ENCODE measurements around the gene LAMA5.
A peak's percentile ranks its signal among the peaks of the same experiment; 100 is the strongest.

The LAMA5 gene

DNA sequence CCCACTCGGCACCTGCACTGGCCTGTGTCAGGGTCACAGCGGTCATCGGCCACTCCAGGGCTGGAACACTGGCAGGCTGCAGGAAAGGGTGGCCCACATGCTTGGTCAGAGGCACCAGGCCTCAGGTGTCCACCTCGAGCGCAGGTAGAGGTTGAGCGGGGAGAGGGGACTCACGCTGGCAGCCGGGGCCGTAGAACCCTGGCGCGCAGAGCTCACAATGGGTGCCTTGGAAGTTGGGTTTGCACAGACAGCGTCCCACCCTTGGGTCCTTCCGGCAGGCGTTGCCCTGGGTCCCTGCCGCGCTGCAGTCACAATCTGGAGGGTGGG, 28.9 kb downstream of the LAMA5 start:
- Histone ChIP-seq H3K4me3 (ENCODE audit: insufficient read depth, low read length, poor library complexity, severe bottlenecking) (no peak overlapping the region), H3K9ac (ENCODE audit: low read length) (no peak overlapping the region), H4K20me1 (ENCODE audit: low read depth, low read length) (no peaks in the 10 kb centered on the region), H3K4me2 (ENCODE audit: low read depth, low read length, poor library complexity, severe bottlenecking) (no peak overlapping the region), H3K27me3 (ENCODE audit: low read length) (no peaks in the 10 kb centered on the region), H3K79me2 (ENCODE audit: insufficient read depth, low read length) (no peaks in the 10 kb centered on the region), H2AFZ (ENCODE audit: low read depth, low read length, severe bottlenecking) (no peak overlapping the region), H3K9me2 (replicated peaks; ENCODE audit: insufficient read depth, low read length) (no peaks in the 10 kb centered on the region), H3F3A (ENCODE audit: insufficient read depth) (peaks cover 18% of the 10 kb centered on the region), H3K9me3 (ENCODE audit: insufficient read depth, low read length) (peaks cover 6% of the 10 kb centered on the region; the same call in 1 of the 2 replicates), H3K27ac (ENCODE audit: low read depth, low read length) (peak overlapping the region; percentile 77), H3K36me3 (ENCODE audit: low read length) (no peaks in the 10 kb centered on the region)
- TF ChIP-seq, protein P1, sequence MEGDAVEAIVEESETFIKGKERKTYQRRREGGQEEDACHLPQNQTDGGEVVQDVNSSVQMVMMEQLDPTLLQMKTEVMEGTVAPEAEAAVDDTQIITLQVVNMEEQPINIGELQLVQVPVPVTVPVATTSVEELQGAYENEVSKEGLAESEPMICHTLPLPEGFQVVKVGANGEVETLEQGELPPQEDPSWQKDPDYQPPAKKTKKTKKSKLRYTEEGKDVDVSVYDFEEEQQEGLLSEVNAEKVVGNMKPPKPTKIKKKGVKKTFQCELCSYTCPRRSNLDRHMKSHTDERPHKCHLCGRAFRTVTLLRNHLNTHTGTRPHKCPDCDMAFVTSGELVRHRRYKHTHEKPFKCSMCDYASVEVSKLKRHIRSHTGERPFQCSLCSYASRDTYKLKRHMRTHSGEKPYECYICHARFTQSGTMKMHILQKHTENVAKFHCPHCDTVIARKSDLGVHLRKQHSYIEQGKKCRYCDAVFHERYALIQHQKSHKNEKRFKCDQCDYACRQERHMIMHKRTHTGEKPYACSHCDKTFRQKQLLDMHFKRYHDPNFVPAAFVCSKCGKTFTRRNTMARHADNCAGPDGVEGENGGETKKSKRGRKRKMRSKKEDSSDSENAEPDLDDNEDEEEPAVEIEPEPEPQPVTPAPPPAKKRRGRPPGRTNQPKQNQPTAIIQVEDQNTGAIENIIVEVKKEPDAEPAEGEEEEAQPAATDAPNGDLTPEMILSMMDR (IDR thresholded peaks at IDR 0.05; ENCODE audit: insufficient read depth, low read length, poor library complexity, severe bottlenecking), result no peak
- TF ChIP-seq EZH2phosphoT487 (conservative IDR thresholded peaks at IDR 0.05; ENCODE audit: low read length), result no peak

DNA sequence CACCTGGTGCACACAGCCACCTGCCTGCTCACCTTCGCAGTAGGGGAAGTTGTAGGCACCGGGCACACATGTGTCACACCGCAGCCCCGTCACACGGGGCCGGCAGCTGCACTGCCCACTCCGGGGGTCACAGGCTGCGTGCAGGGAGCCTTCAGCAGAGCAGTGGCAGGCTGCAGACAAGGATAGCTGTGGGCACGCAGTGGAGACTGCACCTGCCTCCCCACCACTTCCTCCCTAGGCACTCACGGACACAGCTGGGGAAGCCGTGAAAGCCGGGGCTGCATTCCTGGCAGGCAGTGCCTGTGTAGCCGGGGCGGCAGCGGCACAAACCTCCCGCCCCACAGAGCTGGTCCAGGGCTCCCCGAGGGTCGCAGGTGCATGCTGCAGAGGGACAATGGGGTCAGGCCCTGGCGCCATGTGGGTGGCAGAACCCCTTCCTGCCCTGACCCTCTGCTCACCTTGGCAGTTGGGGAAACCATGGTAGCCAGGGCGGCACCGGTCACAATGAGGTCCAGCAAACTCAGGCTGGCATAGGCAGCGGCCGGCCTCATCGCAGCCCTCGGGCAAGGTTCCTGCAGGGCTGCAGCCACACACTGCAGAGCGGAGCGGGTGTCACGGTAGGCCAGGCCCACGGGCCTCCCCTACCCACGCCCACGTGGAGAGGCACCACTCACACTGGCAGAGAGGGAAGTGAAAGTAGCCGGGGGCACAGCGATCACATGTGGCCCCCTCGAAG, 29.4 kb downstream of the LAMA5 start:
- Histone ChIP-seq H3K9me2 (replicated peaks; ENCODE audit: insufficient read depth, low read length) (no peaks in the 10 kb centered on the region), H3K9ac (ENCODE audit: low read length) (no peak overlapping the region), H3K79me2 (ENCODE audit: insufficient read depth, low read length) (no peaks in the 10 kb centered on the region), H3K36me3 (ENCODE audit: low read length) (no peaks in the 10 kb centered on the region), H3K4me3 (ENCODE audit: insufficient read depth, low read length, poor library complexity, severe bottlenecking) (no peak overlapping the region), H3K27ac (ENCODE audit: low read depth, low read length) (peak overlapping the region; percentile 77), H3F3A (ENCODE audit: insufficient read depth) (peaks cover 18% of the 10 kb centered on the region), H3K4me2 (ENCODE audit: low read depth, low read length, poor library complexity, severe bottlenecking) (no peak overlapping the region), H3K9me3 (ENCODE audit: insufficient read depth, low read length) (peaks cover 6% of the 10 kb centered on the region; the same call in 1 of the 2 replicates), H4K20me1 (ENCODE audit: low read depth, low read length) (no peaks in the 10 kb centered on the region), H3K27me3 (ENCODE audit: low read length) (no peaks in the 10 kb centered on the region), H2AFZ (ENCODE audit: low read depth, low read length, severe bottlenecking) (no peak overlapping the region)
- TF ChIP-seq, protein P1 (IDR thresholded peaks at IDR 0.05; ENCODE audit: insufficient read depth, low read length, poor library complexity, severe bottlenecking), result no peak

DNA sequence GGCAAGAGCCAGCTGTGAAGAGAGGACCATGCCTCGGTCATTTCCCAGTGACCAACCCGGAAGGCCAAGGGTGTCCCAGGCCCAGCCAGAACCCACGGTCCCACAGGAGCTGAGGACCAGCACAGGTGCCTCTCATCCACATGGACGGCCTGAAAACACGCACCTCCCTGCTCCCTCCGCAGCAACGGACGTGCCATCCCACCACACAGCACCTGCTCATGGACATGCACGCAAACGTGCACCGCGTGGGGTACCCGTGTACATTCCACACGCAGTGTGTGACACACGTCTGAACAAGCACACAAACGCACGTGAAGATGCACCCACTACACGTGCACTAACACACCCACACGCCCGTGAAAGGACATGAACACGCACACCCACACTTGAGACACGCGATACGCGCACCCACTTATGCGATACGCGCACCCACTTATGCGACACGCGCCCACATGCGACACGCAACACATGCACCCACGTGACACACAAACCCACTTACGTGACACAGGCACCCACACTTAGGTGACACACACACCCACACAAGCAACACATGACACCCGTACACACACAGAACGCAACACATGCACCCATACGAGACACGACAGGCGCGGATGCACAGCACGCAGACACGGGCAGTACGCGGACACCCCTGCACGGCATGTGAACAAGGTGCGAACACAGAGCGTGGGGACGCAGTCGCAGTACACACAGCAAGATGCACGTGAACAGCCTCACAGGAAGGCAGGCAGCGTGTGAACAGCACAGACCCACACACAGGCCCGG, 30.1 kb downstream of the LAMA5 start:
- no peak overlapping the region for H3K4me2 ChIP-seq (ENCODE audit: low read depth, low read length, poor library complexity, severe bottlenecking)
- no peak overlapping the region for H2AFZ ChIP-seq (ENCODE audit: low read depth, low read length, severe bottlenecking)
- no peaks in the 10 kb centered on the region for H4K20me1 ChIP-seq (ENCODE audit: low read depth, low read length)
- H3F3A ChIP-seq (ENCODE audit: insufficient read depth), result peaks cover 18% of the 10 kb centered on the region
- no peak overlapping the region for H3K4me3 ChIP-seq (ENCODE audit: insufficient read depth, low read length, poor library complexity, severe bottlenecking)
- no peaks in the 10 kb centered on the region for H3K27me3 ChIP-seq (ENCODE audit: low read length)
- H3K27ac ChIP-seq (ENCODE audit: low read depth, low read length), result peak overlapping the region; percentile 77
- H3K79me2 ChIP-seq (ENCODE audit: insufficient read depth, low read length), result no peaks in the 10 kb centered on the region
- H3K9me3 ChIP-seq (ENCODE audit: insufficient read depth, low read length), result peaks cover 6% of the 10 kb centered on the region; the same call in 1 of the 2 replicates
- H3K36me3 ChIP-seq (ENCODE audit: low read length), result no peaks in the 10 kb centered on the region
- no peaks in the 10 kb centered on the region for H3K9me2 ChIP-seq (replicated peaks; ENCODE audit: insufficient read depth, low read length)
- no peak for TF ChIP-seq EZH2phosphoT487 (conservative IDR thresholded peaks at IDR 0.05; ENCODE audit: low read length)
- TF ChIP-seq, protein P1 (IDR thresholded peaks at IDR 0.05; ENCODE audit: insufficient read depth, low read length, poor library complexity, severe bottlenecking), result no peak
- no peak overlapping the region for H3K9ac ChIP-seq (ENCODE audit: low read length)

All from SU-DHL-6 (cell line).